ENCODE results near the gene IMMP2L. TPM values are rescaled to one million over a fixed set of nuclear protein-coding genes. Genes with fewer than 3 reads are reported as not detected.
A peak's percentile ranks its signal among the peaks of the same experiment; 100 is the strongest.

Gene IMMP2L
- polyA plus RNA-seq (2012; rRNA removed), result 10.7 and 13.8 TPM in 2 replicates
- 15.1 and 19.4 TPM in 2 replicates for polyA plus RNA-seq (2012; cell fraction: cytosol; rRNA removed)
- 14.3 and 21.3 TPM in 2 replicates for polyA plus RNA-seq (2012; cell fraction: nucleus; rRNA removed)

GRCh38 chr7:111561904-111562732 is at the start of gene IMMP2L:
IMMP2L (minus strand) TSS chr7:111562492.
- Histone ChIP-seq H3K4me2 (peak within 1 kb of the TSS; percentile 84), H3K4me1 (ENCODE audit: control insufficient read depth in 1 of 2, insufficient read depth in 2 of 2, low read depth in 1 of 2, low read length in 1 of 2) (peaks cover 14 to 37% of the 10 kb centered on the region in 2 experiments; a peak in 3 of 4 replicates), H2AFZ (ENCODE audit: low read depth) (peak within 1 kb of the TSS; percentile 84), H3K4me3 (ENCODE audit: low read depth in 2 of 2, low read length in 1 of 2) (peak within 1 kb of the TSS; percentile 73 to 95), H3K9ac (peak within 1 kb of the TSS; percentile 78), H3K36me3 (replicated peaks in 1 of 2; ENCODE audit: control insufficient read depth in 1 of 2, insufficient read depth in 2 of 2, low read length in 1 of 2) (peaks cover 0 to 13% of the 10 kb centered on the region in 2 experiments), H3K27me3 (ENCODE audit: insufficient read depth) (no peaks in the 10 kb centered on the region), H3K79me2 (ENCODE audit: insufficient read depth) (no peaks in the 10 kb centered on the region), H3K9me2 (0 out of 2 replicates have a peak, but pooled peaks cover 3% of the 10 kb centered on the region), H3F3A (replicated peaks; ENCODE audit: insufficient read depth) (no peaks in the 10 kb centered on the region), H3K9me3 (no peaks in the 10 kb centered on the region), H4K20me1 (ENCODE audit: insufficient read depth) (no peaks in the 10 kb centered on the region), H3K27ac (ENCODE audit: low read depth in 2 of 2, low read length in 1 of 2) (peak within 1 kb of the TSS; percentile 28 to 97)
- peak; percentile 99 for DNase-seq
- CTCF ChIA-PET, result interaction anchor here (1.2 to 3.7 kb wide), 6 partner anchors 25 to 470 kb away, joined by 3 to 13 read pairs (median 8); no protein-coding TSS in a partner anchor
- WGBS (ENCODE audit: low lambda C conversion rate), result 3% methylated on average over 20 of the region's 84 CpGs
- POLR2A ChIA-PET, result interaction anchor here (0.6 to 1.0 kb wide), 2 partner anchors 167 to 357 kb away, joined by 3 read pairs; no protein-coding TSS in a partner anchor
- TF ChIP-seq NRF1 (IDR thresholded peaks at IDR 0.05; ENCODE audit: low read depth, low read length), result peak; percentile 85
- no peak for TF ChIP-seq FOXM1 (IDR thresholded peaks at IDR 0.05; ENCODE audit: low read depth)
- peak; percentile 55; the same call in 1 of the 2 replicates for TF ChIP-seq RCOR1 (IDR thresholded peaks at IDR 0.05; ENCODE audit: low read length)
- no peak for TF ChIP-seq IRF3 (IDR thresholded peaks at IDR 0.05; ENCODE audit: low read depth, low read length)
- peak; percentile 59 for TF ChIP-seq CTCF (IDR thresholded peaks at IDR 0.05)
- TF ChIP-seq GATA2 (CRISPR knock-in tag; IDR thresholded peaks at IDR 0.05), result no peak
- peak; percentile 24; the same call in 1 of the 2 replicates for TF ChIP-seq TCF12 (IDR thresholded peaks at IDR 0.05)
- TF ChIP-seq RAD21 (IDR thresholded peaks at IDR 0.05; ENCODE audit: low read length), result peak; percentile 65
- no peak for TF ChIP-seq ELF1 (IDR thresholded peaks at IDR 0.05)
- no peak for TF ChIP-seq FOSL2 (IDR thresholded peaks at IDR 0.05; ENCODE audit: borderline replicate concordance, low read depth)
- peak; percentile 96 for TF ChIP-seq MXI1 (IDR thresholded peaks at IDR 0.05; ENCODE audit: low read depth, low read length)
- no peak for TF ChIP-seq EZH2phosphoT487 (IDR thresholded peaks at IDR 0.05; ENCODE audit: borderline replicate concordance, low read depth)
- TF ChIP-seq RXRA (IDR thresholded peaks at IDR 0.05; ENCODE audit: borderline replicate concordance, low read depth), result no peak
- TF ChIP-seq MAX (IDR thresholded peaks at IDR 0.05; ENCODE audit: low read depth), result peak; percentile 88
- no peak for TF ChIP-seq FOXJ3 (CRISPR knock-in tag; IDR thresholded peaks at IDR 0.05)
- 0 out of 2 replicates have a peak, but pooled peaks have one; percentile 23 for TF ChIP-seq PBX3 (IDR thresholded peaks at IDR 0.05)
- TF ChIP-seq EP300 (IDR thresholded peaks at IDR 0.05; ENCODE audit: borderline replicate concordance in 1 of 2, low read depth in 1 of 2, low read length in 1 of 2), result peak in 1 of 2 experiments; percentile 35; a peak in 1 of 4 replicates
- no peak for TF ChIP-seq SIN3A (IDR thresholded peaks at IDR 0.05; ENCODE audit: borderline replicate concordance, low read depth, low read length)
- TF ChIP-seq REST (IDR thresholded peaks at IDR 0.05; ENCODE audit: low read depth, low read length), result no peak
- peak; percentile 19; the same call in 1 of the 2 replicates for TF ChIP-seq TAF1 (IDR thresholded peaks at IDR 0.05; ENCODE audit: borderline replicate concordance, low read depth, low read length)
- TF ChIP-seq YY1 (IDR thresholded peaks at IDR 0.05; ENCODE audit: low read depth), result no peak
- TF ChIP-seq CHD2 (IDR thresholded peaks at IDR 0.05; ENCODE audit: low read length, partially characterized antibody), result peak; percentile 77
- TF ChIP-seq USF1 (IDR thresholded peaks at IDR 0.05; ENCODE audit: borderline replicate concordance, low read depth), result 0 out of 2 replicates have a peak, but pooled peaks have one; percentile 3

Data from SK-N-SH (cell line).